Measurements from ENCODE around the gene UBE2L5.

The UBE2L5 gene

DNA sequence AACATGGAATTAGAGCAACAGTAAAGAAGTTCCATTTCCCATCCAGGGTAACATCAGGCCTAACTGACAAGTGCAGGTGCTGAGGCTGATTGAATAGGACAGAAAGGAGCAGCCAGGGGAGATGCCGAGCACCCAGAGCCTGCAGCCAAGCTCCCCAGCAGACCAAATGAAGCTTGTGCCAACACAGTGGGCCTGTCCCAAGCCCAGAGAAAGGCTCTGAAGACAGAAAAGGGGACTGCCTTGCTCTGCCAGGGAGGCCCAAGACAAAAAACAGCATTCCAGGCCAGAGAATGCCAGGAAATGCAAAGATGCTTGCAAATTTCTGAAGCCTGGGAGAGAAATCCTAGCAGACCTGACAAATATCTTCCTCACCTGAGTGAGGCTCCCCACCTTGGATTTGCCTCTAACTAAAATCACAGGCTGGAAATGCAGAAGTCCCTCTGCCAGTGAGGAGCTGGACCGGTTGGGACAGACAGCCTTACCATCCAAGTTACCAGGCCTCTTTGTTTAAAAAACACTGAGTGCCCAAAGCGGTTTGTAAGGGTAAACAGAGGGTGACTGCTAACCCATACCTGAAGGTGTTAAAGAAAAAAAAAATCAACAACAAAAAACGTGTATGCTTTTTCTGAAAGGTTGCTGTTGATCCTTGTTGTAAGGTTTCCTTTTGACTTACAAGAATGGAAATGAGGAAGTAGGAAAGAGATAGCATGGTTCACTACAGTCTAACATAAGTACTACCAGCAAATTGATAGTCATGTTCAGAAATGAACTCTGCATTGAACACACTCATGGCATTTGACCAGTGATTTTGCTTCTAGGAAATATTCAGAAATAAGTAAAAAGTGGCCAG, 55.3 kb downstream of the UBE2L5 start:
- no peak for DNase-seq

Data from midbrain (tissue), 1 donor.